ENCODE data around the gene PEX16.

The PEX16 gene

GRCh38 chr11:45930951-45931570, 13.4 kb upstream of the PEX16 start:
- no peak for DNase-seq

GRCh38 chr11:45930031-45930794, 12.5 kb upstream of the PEX16 start:
- DNase-seq, result no peak

GRCh38 chr11:45929486-45930030, 11.9 kb upstream of the PEX16 start:
- no peak for DNase-seq

DNA sequence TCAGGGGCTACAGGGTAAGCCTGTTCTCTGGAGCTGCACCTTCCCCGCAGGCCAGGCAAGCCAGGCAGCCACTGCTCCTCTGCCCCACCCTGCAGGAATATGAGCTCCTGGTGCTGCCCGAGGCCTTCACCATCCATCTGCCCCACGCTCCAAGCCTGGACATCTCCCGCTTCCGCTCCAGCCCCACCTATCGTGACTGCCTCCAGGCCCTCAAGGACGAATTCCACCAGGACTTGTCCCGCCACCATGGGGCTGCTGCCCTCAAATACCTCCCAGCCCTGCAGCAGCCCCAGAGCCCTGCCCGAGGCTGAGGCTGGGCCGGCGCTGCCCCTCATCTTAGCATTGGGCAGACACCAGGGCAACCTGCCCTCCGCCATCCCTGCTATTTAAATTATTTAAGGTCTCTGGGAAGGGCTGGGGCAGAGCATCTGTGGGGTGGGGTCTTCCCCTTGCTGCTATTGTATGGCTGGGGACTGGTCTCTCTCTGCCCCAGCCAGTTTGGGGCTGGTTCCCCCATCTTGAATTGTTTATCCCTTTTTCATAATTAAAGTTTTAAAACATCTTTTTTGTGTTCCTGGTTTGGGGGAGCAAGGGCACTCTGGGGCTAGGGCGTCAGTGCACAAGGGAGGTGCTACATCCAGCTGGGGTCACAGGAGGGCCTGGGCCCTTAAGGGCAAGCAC, 11.0 kb upstream of the PEX16 start:
- no peak for DNase-seq

- no peak for DNase-seq
Observed at GRCh38 chr11:45927684-45928413, 10.2 kb upstream of the PEX16 start.

- DNase-seq, result no peak
Observed at GRCh38 chr11:45927332-45927683, 9.6 kb upstream of the PEX16 start.

DNA sequence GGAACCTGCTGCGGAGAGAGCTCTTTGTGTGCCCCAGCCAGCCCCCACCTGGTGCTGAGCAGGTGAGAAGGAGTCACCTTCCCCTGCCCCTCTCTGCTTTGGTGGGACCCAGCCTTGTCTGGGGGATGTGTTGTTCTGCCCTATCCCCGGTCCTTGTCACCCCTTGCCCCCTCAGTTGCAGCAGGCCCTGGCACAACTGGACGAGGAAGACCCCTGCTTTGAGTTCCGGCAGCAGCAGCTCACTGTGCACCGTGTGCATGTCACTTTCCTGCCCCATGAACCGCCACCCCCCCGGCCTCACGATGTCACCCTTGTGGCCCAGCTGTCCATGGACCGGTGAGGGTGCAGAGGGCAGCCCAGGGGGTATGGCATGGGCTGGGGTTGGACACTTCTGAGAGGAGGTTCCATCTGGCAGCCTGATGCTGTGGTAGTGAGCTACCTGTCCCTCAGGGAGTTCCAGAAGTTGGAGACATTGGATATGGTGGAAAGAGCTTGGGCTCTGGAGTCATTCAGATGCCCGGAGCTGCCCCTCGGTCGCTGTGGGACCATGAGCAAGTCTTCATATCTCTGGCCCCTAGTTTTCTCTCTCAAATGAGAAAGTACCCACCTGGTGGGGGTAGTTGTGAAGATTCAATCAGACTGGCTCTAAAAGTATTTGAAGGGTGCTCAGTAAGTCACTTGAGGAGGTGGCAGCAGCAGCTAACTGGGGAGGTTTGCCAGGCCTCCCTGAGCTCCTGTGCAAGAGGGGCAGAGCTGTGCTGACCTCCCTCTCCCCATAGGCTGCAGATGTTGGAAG, 9.1 kb upstream of the PEX16 start:
- DNase-seq, result no peak

GRCh38 chr11:45926001-45926401, 8.3 kb upstream of the PEX16 start:
- no peak for DNase-seq

DNA sequence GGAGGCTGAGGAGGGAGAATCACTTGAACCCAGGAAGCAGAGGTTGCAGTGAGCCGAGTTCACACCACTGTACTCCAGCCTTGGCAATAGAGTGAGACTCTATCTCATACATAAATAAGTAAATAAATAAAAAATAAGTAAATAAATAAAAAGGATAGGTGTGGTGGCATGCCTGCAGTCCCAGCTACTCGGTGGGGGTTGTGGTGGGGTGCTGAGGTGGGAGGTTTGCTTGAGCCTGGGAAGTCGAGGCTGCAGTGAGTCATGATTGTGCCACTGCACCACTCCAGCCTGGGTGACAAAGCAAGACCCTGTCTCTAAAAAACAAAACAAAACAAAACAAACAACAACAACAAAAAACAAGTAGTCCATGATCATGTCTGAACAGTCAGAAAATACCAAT, 7.9 kb upstream of the PEX16 start:
- no peak for DNase-seq

DNA sequence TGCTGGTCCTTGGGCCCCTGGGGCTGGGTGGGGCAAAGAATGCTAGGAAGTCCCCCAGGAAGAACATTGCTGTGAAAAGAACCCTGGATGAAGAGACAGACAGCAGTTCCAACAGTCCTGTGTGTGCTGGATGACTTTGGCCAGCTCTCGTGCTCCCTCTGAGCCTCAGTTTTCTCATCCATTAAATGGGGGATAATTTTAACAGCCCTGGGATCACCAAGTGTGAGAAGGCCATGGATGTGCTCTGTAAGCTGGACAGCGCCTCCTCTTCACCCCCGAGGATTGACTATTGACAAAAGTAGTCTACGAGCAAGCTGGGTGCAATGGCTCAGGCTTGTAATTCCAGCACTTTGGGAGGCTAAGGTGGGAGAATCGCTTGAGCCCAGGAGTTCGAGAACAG, 7.2 kb upstream of the PEX16 start:
- no peak for DNase-seq

DNA sequence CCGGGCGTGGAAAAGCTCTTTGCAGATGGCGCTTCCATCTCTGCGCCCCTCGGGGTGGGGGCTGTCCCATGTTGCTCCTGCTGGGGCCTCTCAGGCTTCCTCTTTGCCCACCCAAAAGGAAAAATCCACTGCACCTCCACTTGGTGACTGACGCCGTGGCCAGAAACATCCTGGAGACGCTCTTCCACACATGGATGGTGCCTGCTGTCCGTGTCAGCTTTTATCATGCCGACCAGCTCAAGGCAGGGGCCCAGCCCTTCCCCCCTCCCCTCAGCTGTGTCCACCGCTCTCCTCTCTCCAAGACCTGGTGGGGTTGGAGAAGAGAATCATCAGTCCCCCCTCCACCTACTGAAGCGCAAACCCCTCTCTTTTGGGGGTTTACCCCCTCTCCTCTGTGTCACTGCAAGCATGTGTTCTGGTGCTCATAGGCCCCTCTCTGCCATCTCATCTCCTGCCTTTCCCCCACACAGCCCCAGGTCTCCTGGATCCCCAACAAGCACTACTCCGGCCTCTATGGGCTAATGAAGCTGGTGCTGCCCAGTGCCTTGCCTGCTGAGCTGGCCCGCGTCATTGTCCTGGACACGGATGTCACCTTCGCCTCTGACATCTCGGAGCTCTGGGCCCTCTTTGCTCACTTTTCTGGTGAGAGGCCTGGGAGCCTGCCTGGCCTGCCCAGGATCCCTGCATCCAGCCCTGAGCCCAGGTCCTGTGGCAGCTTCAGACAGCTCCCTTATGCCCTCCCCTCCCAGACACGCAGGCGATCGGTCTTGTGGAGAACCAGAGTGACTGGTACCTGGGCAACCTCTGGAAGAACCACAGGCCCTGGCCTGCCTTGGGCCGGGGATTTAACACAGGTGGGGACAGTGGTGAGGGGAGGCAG, 6.6 kb upstream of the PEX16 start:
- DNase-seq, result no peak

GRCh38 chr11:45922425-45923082, 4.9 kb upstream of the PEX16 start, which contains the start of gene LARGE2:
TSS of gene LARGE2 (plus strand) at chr11:45922656. CDS start at chr11:45922883, 227 bp downstream.
- DNase-seq, result no peak

DNA sequence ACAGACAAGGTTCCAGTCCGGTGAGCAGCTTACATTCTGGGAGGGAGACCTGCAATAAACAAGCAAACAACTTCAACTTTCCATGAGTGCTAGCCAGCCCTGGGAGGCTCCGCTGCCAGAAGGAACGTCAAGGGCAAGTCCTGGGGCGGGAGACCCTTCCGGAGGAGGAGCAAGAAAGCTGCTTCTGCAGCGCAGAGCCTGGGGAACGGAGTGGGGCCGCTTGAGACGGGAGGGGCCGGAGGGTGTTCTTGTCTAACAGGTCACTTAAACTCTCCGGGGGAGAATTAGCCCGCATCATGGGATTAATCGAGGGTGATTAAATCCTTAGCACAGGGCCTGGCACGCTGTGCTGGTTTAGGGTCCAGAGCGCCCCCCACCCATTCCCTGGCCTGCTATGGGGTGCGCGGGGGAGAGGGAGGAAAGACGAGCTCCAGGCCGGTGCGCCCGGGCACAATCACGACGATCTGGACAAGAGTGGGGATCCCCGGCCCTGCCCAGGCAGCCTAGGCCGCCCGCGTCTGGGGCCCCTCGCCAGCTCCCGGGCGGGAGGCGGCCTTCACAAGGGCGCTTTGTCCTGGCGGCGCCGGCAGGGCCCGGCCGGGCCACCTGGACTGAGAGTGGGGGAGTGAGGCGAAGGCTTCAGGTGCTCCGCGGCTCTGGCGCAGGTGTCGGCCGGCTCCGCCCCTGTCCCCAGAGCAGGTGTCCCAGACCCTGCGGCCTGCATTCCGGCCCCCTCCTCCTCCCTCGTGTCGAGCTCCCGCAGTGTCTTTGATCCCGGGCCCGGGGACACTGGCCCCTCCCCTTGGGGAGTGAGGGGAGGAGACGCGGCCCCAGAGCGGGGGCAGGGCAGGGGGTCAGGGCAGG, 4.1 kb upstream of the PEX16 start:
- DNase-seq, result no peak

DNA sequence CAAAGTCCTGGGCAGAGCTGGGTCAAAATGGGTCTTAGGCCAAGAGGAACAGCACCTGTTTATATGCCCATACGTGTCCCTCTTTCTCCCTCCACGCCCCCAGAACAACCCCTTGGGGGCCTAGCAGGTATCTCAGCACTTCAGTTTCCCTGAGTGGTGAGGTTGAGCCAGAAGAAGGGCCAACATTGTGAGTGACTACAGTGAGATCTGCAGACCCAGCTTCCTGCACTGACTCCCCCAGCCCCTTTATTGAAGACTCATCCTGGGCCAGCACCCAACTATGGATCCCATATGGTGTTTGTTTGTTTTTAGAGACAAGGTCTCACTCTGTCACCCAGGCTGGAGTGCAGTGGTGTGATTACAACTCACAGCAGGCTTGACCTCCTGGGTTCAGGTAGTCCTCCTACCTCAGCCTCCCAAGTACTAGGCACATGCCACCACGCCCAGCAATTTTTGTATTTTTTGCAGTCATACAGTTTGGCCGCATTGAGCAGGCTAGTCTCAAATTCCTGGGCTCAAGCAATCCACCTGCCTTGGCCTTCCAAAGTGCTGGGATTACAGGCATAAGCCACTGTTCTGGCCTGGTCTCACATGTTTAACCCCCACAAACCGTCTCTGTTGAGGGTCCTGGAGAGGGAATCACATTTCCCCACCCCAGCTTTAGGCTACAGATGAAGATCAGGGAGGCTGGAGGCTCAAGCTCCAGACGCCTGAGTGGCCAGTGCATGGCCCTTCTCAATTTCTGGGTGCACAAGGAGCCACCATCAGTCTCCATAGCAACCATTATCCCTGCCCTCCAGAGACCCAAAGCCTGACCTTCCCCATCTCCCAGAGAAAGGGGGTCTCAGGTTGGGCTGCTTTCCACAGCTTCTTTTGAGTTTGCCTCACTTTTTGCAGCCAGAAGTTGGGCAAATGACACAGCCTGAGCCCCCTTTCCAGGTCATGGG, 3.1 kb upstream of the PEX16 start:
- DNase-seq, result no peak

- no peak for DNase-seq
Observed at GRCh38 chr11:45919806-45920530, 2.3 kb upstream of the PEX16 start.

DNA sequence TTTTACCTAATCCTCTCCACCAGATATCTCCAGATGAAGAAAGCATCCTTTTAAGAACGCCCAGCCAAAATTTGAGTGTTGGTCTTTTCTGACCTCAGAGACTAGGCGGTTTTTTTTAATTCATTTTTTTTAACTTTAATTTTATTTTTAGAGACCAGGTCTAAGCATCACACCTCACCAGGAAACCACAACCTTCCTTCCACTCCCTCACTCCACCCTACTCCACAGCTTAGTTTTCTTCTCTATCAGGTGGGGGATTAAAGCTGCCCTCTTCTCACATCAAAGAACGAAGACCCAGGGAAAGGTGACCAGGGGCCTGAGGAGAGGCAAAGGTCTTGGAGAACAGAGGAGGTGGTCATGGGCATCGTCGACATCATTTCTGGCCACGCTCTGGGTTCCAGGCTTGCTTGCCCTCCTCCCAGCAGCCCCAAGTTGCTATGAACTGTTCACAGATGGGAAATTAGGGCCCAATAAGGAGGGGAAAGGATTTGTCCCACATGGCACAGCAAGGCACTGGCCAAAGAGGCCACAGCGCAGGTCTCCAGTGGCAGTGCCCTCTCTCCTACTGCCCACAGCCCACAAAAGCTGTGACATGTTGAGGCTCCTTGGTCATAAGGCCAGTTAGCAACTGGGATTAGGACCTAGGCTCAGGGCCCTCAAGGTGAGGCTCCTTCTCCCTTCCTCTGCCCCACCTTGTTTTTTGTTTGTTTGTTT, 1.4 kb upstream of the PEX16 start:
- no peak for DNase-seq

- peak; percentile 31 for DNase-seq
Observed at GRCh38 chr11:45918331-45918941, 759 bp upstream of the PEX16 start.

All from activated T-cell treated with anti-CD3 and anti-CD28 coated beads for 4 hours (primary cell).